NB4 (cell line): ENCODE data around the gene DKK3.

Source experiments
- CTCF ChIP-seq: IDR thresholded peaks from one replicate; pipeline ENCODE4 v1.5.1; 2012; ENCODE audit warnings: low read depth, low read length
- MAX ChIP-seq: IDR thresholded peaks from 2 replicates; pipeline ENCODE4 v1.6.1; 2011; ENCODE audit warnings: low read depth, low read length
- POLR2A ChIP-seq: IDR thresholded peaks from 2 replicates; pipeline ENCODE4 v1.6.1; 2011; ENCODE audit warnings: mild to moderate bottlenecking; ENCODE audit not compliant: insufficient read length; ENCODE audit errors: extremely low read depth

GRCh38 chr11:11992257-11993212, 15.9 kb downstream of the DKK3 start:
- no peak for TF ChIP-seq CTCF
- TF ChIP-seq POLR2A: no peak
- no peak for TF ChIP-seq MAX
